ENCODE data around the gene OR5H14. TPM values are rescaled to one million over a fixed set of nuclear protein-coding genes. Genes with fewer than 3 reads are reported as not detected.
"Not testable (repeated sequence)": the region's sequence is repeated elsewhere in the genome, so short reads cannot be mapped to it uniquely, and the experiment has no call there.

The OR5H14 gene
- total and polyA plus RNA-seq, 4 experiments from 2014 or later: not detected

DNA sequence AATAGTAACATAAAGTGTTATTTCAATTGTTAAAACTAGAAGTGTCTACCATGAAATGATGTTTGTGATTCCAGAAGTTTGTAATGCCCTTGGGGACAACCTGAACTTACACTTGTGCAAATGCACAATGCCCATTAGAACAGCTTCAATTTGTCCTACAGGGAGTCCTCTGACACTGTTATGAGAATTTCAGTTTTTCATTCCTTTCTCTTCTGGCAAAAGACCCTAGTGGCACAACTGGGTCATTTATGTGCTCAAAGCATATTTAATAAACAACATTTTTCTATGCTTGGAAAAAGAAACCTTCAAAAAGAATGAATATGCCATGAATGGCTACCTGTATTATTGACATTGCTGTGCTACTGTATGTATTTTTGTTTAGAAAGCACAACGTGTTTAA is 16.9 kb upstream of the OR5H14 start, which contains the start of gene OR5H1:
Gene OR5H1, plus strand, starts transcription at position 301 of the 400 bp plus-strand sequence. CDS start 1,977 bp downstream, outside the sequence.
- intact Hi-C loops (cut with micrococcal nuclease): no loop called here
- no peak within 1 kb of the TSS for H3K4me3 Mint-ChIP-seq
- no peaks in the 10 kb centered on the region for H3K9me3 ChIP-seq (ENCODE audit: control insufficient read depth in 1 of 2, low read length in 2 of 2)
- peaks cover 4 to 5% of the 10 kb centered on the region in 2 donors for H3K27me3 Mint-ChIP-seq
- no peak within 1 kb of the TSS for H3K4me3 ChIP-seq (ENCODE audit: low read length in 2 of 2)
- POLR2A ChIA-PET (ENCODE audit: partially characterized antibody): no interaction called here
- H3K27me3 ChIP-seq (ENCODE audit: insufficient read depth, low read length): no peaks in the 10 kb centered on the region
- CTCF ChIA-PET (ENCODE audit: partially characterized antibody): no interaction called here
- no peaks in the 10 kb centered on the region for H3K4me1 Mint-ChIP-seq
- no peak for DNase-seq
- H3K36me3 ChIP-seq (ENCODE audit: insufficient read depth, low read length): no peaks in the 10 kb centered on the region
- no peaks in the 10 kb centered on the region for H3K36me3 Mint-ChIP-seq
- H3K9me3 Mint-ChIP-seq: no peaks in the 10 kb centered on the region
- no peaks in the 10 kb centered on the region for H3K4me1 ChIP-seq (ENCODE audit: insufficient read depth, low read length)
- no peak within 1 kb of the TSS for H3K27ac Mint-ChIP-seq
- no peak within 1 kb of the TSS for H3K27ac ChIP-seq (ENCODE audit: low read depth, low read length)

DNA sequence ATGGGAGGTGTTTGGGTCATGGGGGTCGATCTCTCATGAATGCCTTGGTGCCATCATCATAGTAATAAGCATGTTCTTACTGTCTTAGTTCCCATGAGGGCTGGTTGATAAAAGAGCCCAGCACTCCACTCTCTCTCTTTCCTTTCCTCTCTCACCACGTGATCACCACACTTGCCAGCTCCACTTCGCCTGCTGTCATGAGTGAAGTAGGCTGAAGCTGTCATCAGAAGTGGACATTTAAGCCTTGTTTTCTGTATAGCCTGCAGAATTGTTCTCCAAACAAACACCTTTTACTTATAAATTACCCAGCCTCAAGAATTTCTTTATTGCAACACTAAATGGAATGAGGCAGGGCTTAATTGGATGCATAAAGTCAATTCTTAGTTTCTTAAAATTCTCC is 10.6 kb upstream of the OR5H14 start:
- CTCF ChIA-PET (ENCODE audit: partially characterized antibody): no interaction called here
- H3K36me3 Mint-ChIP-seq: no peaks in the 10 kb centered on the region
- POLR2A ChIA-PET (ENCODE audit: partially characterized antibody): no interaction called here

DNA sequence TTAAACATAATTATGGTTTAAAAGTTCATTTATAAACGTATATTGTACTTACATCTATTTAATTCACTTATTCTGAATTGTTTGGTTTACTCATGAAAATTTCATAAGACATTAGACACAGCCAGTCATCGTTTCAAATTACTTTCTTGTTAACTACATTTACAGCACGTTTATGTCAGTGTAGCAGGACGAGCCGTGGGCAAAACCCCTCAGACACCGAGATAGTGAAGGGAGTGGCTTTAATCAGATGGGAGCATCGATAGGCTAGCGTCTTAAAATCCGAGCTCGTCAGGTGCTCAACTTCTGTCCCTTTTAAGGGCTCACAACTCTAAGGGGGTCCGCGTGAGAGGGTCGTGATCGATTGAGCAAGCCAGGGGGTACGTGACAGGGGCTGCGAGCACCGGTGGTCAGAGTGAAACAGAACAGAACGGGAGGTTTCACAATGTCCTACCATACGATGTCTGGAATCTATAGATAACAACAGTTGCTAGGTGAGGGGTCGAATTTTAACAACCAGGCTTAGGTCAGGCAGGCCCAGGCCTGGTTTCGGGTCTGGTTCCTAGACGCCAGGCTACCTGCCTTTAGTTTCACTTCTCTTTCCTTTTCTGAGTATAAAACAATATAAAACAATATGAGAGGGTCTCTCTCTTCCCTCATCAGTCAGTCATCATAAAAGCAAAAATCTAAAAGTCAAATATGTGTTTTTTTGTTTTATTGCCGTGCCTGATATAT is 9.3 kb upstream of the OR5H14 start:
- H3K27me3 Mint-ChIP-seq; H3K4me1 Mint-ChIP-seq; H3K9me3 ChIP-seq (ENCODE audit: control insufficient read depth in 1 of 2, low read length in 2 of 2); POLR2A ChIA-PET (ENCODE audit: partially characterized antibody); H3K4me3 ChIP-seq (ENCODE audit: low read length in 2 of 2); H3K27ac ChIP-seq (ENCODE audit: low read depth, low read length); H3K9me3 Mint-ChIP-seq; H3K27ac Mint-ChIP-seq; intact Hi-C loops (cut with micrococcal nuclease); H3K4me1 ChIP-seq (ENCODE audit: insufficient read depth, low read length); H3K36me3 ChIP-seq (ENCODE audit: insufficient read depth, low read length); H3K36me3 Mint-ChIP-seq; H3K27me3 ChIP-seq (ENCODE audit: insufficient read depth, low read length); H3K4me3 Mint-ChIP-seq; DNase-seq; CTCF ChIA-PET (ENCODE audit: partially characterized antibody): not testable (repeated sequence)

More for the DNA sequence above, 10.6 kb upstream of the OR5H14 start:
- H3K27me3 ChIP-seq (ENCODE audit: insufficient read depth, low read length): no peaks in the 10 kb centered on the region
- H3K4me1 Mint-ChIP-seq: no peaks in the 10 kb centered on the region
- H3K36me3 ChIP-seq (ENCODE audit: insufficient read depth, low read length): no peaks in the 10 kb centered on the region
- no peak overlapping the region for H3K4me3 Mint-ChIP-seq
- H3K27ac Mint-ChIP-seq: no peak overlapping the region
- H3K9me3 ChIP-seq (ENCODE audit: control insufficient read depth in 1 of 2, low read length in 2 of 2): no peaks in the 10 kb centered on the region
- no peak overlapping the region for H3K27ac ChIP-seq (ENCODE audit: low read depth, low read length)
- peaks cover 0 to 6% of the 10 kb centered on the region in 2 donors for H3K27me3 Mint-ChIP-seq
- H3K9me3 Mint-ChIP-seq: no peaks in the 10 kb centered on the region
- intact Hi-C loops (cut with micrococcal nuclease): no loop called here
- H3K4me3 ChIP-seq (ENCODE audit: low read length in 2 of 2): no peak overlapping the region
- H3K4me1 ChIP-seq (ENCODE audit: insufficient read depth, low read length): no peaks in the 10 kb centered on the region
- no peak for DNase-seq

DNA sequence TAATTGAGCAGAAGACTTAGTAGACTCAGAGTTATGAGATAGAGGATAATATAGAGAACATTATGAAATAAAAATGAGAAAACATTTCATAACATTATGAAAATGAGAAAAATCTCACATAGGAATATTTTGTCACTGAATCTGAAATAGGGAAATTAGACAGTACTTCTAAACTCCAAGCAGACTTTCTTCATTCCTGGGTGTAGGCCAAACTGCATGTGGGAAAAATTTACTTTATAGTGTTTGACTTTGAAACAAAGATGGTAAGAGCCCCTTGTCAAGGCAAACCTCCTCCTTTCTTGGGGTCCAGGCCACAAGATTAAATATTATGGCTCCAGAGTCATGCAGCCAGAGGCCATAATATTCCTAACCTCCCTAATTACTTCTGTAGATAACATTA is 6.7 kb upstream of the OR5H14 start:
- ChIA-PET CTCF (ENCODE audit: partially characterized antibody) (no interaction called here), POLR2A (ENCODE audit: partially characterized antibody) (no interaction called here)
- intact Hi-C loops (cut with micrococcal nuclease): loop anchor here (2.0 kb wide), 1 partner anchor 42 kb away; no protein-coding TSS in a partner anchor

DNA sequence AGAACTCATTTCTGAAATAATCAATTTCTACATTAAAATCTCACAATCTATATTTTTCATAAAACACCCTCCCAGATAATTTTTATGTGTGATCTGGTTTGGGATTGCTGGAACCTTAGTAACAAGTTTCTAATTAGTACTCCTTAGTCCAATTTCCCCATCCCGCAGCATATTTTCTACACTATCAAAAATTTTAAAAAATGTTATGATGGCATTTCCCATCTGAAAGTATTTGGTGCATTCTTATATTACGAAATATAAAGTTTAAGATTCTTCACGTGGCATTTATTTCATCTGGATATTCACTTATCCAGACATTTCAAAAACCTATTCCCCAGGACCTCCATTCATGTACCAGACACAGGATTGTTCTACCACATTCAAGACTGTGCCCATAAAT is 1.5 kb downstream of the OR5H14 start:
- Histone ChIP-seq H3K4me1 (ENCODE audit: insufficient read depth, low read length) (no peaks in the 10 kb centered on the region), H3K4me3 (ENCODE audit: low read length in 2 of 2) (no peak overlapping the region), H3K36me3 (ENCODE audit: insufficient read depth, low read length) (no peaks in the 10 kb centered on the region), H3K27ac (ENCODE audit: low read depth, low read length) (no peak overlapping the region), H3K9me3 (ENCODE audit: control insufficient read depth in 1 of 2, low read length in 2 of 2) (no peaks in the 10 kb centered on the region), H3K27me3 (ENCODE audit: insufficient read depth, low read length) (no peaks in the 10 kb centered on the region)
- intact Hi-C loops (cut with micrococcal nuclease): no loop called here
- ChIA-PET POLR2A (ENCODE audit: partially characterized antibody) (no interaction called here), CTCF (ENCODE audit: partially characterized antibody) (no interaction called here)
- H3K27ac Mint-ChIP-seq: no peak overlapping the region
- no peaks in the 10 kb centered on the region for H3K36me3 Mint-ChIP-seq
- DNase-seq: no peak
- no peak overlapping the region for H3K4me3 Mint-ChIP-seq
- H3K4me1 Mint-ChIP-seq: no peaks in the 10 kb centered on the region
- peaks cover 0 to 8% of the 10 kb centered on the region in 2 donors for H3K27me3 Mint-ChIP-seq
- H3K9me3 Mint-ChIP-seq: peaks cover 0 to 2% (median 0%) of the 10 kb centered on the region in 8 donors

More for the DNA sequence above, 6.7 kb upstream of the OR5H14 start:
- Mint-ChIP-seq H3K4me3 (no peak overlapping the region), H3K27ac (no peak overlapping the region), H3K27me3 (peaks cover 4 to 8% of the 10 kb centered on the region in 2 donors), H3K9me3 (no peaks in the 10 kb centered on the region), H3K4me1 (no peaks in the 10 kb centered on the region), H3K36me3 (no peaks in the 10 kb centered on the region)
- Histone ChIP-seq H3K27ac (ENCODE audit: low read depth, low read length) (no peak overlapping the region), H3K27me3 (ENCODE audit: insufficient read depth, low read length) (no peaks in the 10 kb centered on the region), H3K4me3 (ENCODE audit: low read length in 2 of 2) (no peak overlapping the region), H3K36me3 (ENCODE audit: insufficient read depth, low read length) (no peaks in the 10 kb centered on the region), H3K4me1 (ENCODE audit: insufficient read depth, low read length) (no peaks in the 10 kb centered on the region), H3K9me3 (ENCODE audit: control insufficient read depth in 1 of 2, low read length in 2 of 2) (no peaks in the 10 kb centered on the region)
- no peak for DNase-seq

DNA sequence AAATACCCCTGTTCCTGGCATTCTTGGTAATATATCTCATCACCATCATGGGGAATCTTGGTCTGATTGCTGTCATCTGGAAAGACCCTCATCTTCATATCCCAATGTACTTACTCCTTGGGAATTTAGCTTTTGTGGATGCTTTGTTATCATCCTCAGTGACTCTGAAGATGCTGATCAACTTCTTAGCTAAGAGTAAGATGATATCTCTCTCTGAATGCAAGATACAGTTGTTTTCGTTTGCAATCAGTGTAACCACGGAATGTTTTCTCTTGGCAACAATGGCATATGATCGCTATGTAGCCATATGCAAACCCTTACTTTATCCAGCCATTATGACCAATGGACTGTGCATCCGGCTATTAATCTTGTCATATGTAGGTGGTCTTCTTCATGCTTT is 2.2 kb downstream of the OR5H14 start:
- CTCF ChIA-PET (ENCODE audit: partially characterized antibody); H3K4me1 Mint-ChIP-seq; POLR2A ChIA-PET (ENCODE audit: partially characterized antibody); H3K4me3 Mint-ChIP-seq; H3K9me3 Mint-ChIP-seq; H3K4me1 ChIP-seq (ENCODE audit: insufficient read depth, low read length); H3K4me3 ChIP-seq (ENCODE audit: low read length in 2 of 2); H3K36me3 Mint-ChIP-seq; H3K27ac ChIP-seq (ENCODE audit: low read depth, low read length); H3K27ac Mint-ChIP-seq; H3K9me3 ChIP-seq (ENCODE audit: control insufficient read depth in 1 of 2, low read length in 2 of 2); H3K27me3 Mint-ChIP-seq; DNase-seq; intact Hi-C loops (cut with micrococcal nuclease); H3K36me3 ChIP-seq (ENCODE audit: insufficient read depth, low read length); H3K27me3 ChIP-seq (ENCODE audit: insufficient read depth, low read length): not testable (repeated sequence)

DNA sequence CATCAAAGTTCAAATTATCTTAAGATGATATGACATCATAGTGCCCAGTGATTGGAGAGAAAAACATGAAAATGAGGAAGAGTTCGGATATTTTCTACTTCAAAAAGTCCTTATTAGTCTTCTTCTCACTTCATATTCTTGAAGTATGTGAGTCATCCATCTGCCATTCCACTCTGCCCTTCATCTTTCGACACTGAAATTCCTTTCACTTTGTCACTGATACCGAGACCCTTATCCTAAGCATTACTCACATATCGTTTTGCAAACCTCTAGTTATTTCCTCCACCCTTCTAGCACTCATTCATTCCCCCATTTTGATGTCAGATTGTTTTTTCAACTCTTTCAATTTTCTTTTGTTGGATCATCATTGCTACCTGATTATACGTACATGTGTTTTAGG is 4.0 kb downstream of the OR5H14 start:
- H3K36me3 Mint-ChIP-seq: no peaks in the 10 kb centered on the region
- Histone ChIP-seq H3K4me1 (ENCODE audit: insufficient read depth, low read length) (no peaks in the 10 kb centered on the region), H3K36me3 (ENCODE audit: insufficient read depth, low read length) (no peaks in the 10 kb centered on the region), H3K27ac (ENCODE audit: low read depth, low read length) (no peak overlapping the region), H3K9me3 (ENCODE audit: control insufficient read depth in 1 of 2, low read length in 2 of 2) (no peaks in the 10 kb centered on the region), H3K27me3 (ENCODE audit: insufficient read depth, low read length) (no peaks in the 10 kb centered on the region), H3K4me3 (ENCODE audit: low read length in 2 of 2) (no peak overlapping the region)
- H3K4me1 Mint-ChIP-seq: no peaks in the 10 kb centered on the region
- peaks cover 0 to 2% (median 0%) of the 10 kb centered on the region in 8 donors for H3K9me3 Mint-ChIP-seq
- intact Hi-C loops (cut with micrococcal nuclease): no loop called here
- H3K27me3 Mint-ChIP-seq: peaks cover 0 to 6% of the 10 kb centered on the region in 2 donors
- ChIA-PET CTCF (ENCODE audit: partially characterized antibody) (no interaction called here), POLR2A (ENCODE audit: partially characterized antibody) (no interaction called here)
- H3K27ac Mint-ChIP-seq: no peak overlapping the region
- no peak overlapping the region for H3K4me3 Mint-ChIP-seq
- no peak for DNase-seq
